Hindlimb muscle (tissue), 1 donor: ENCODE measurements around the gene AHDC1. TPM values are rescaled to one million over a fixed set of nuclear protein-coding genes. Genes with fewer than 3 reads are reported as not detected.

Experiments used
- DNase-seq: peaks from one replicate; pipeline ENCODE4 v3.0.0-alpha.2; 2013
- polyA plus RNA-seq: library from polyadenylated mRNA; unstranded; fragments of 120-200 nt; gene quantifications from one replicate; pipeline ENCODE4 v1.2.1, GENCODE V29; 2013; ENCODE audit not compliant: insufficient read length

Gene AHDC1
- polyA plus RNA-seq, 1 donor: 128 TPM

GRCh38 chr1:27527223-27527889, 76.6 kb downstream of the AHDC1 start:
- DNase-seq: peak; percentile 90

GRCh38 chr1:27526569-27527222, 77.2 kb downstream of the AHDC1 start:
- DNase-seq: peak; percentile 40

GRCh38 chr1:27525296-27526272, 78.4 kb downstream of the AHDC1 start:
- peak; percentile 68 for DNase-seq

- DNase-seq: no peak
Observed at GRCh38 chr1:27523337-27524020, 80.5 kb downstream of the AHDC1 start.

GRCh38 chr1:27522432-27523336, 81.3 kb downstream of the AHDC1 start:
- peak; percentile 74 for DNase-seq

GRCh38 chr1:27521861-27522431, 82.0 kb downstream of the AHDC1 start:
- no peak for DNase-seq

- DNase-seq: peak; percentile 42
Observed at GRCh38 chr1:27521336-27521831, 82.6 kb downstream of the AHDC1 start.

- peak; percentile 45 for DNase-seq
Observed at GRCh38 chr1:27520651-27521050, 83.3 kb downstream of the AHDC1 start.

- no peak for DNase-seq
Observed at GRCh38 chr1:27519331-27520258, 84.3 kb downstream of the AHDC1 start.

GRCh38 chr1:27518808-27519207, 85.1 kb downstream of the AHDC1 start:
- DNase-seq: no peak

GRCh38 chr1:27517907-27518718, 85.8 kb downstream of the AHDC1 start:
- no peak for DNase-seq

- no peak for DNase-seq
Observed at GRCh38 chr1:27517301-27517700, 86.6 kb downstream of the AHDC1 start.

- DNase-seq: no peak
Observed at GRCh38 chr1:27515626-27516025, 88.3 kb downstream of the AHDC1 start.

- DNase-seq: peak; percentile 56
Observed at GRCh38 chr1:27513958-27514357, 90.0 kb downstream of the AHDC1 start.

GRCh38 chr1:27513528-27513927, 90.4 kb downstream of the AHDC1 start:
- DNase-seq: peak; percentile 45

- DNase-seq: no peak
Observed at GRCh38 chr1:27509127-27510080, 94.5 kb downstream of the AHDC1 start.

- no peak for DNase-seq
Observed at GRCh38 chr1:27507960-27508665, 95.8 kb downstream of the AHDC1 start.
